Lung (tissue), 12 donors: ENCODE results near the gene UBLCP1. TPM values are rescaled to one million over a fixed set of nuclear protein-coding genes. Genes with fewer than 3 reads are reported as not detected.

Experiments used
- ATAC-seq: fragments of 200-7000 bp; cut with Tn5 transposase; one replicate; pipeline ENCODE4 v1.9.1; 2020; ENCODE audit warnings: moderate number of reproducible peaks; ENCODE audit not compliant: insufficient read depth, low FRiP score
- DNase-seq, 3 donors: peaks; one replicate each; pipeline ENCODE4 v3.0.0-alpha.2; 2013 to 2017
- H3K27ac ChIP-seq, 2 donors: one replicate each; pipeline ENCODE4 v1.5.1; 2013; ENCODE audit warnings: mild to moderate bottlenecking in 2 of 2, moderate library complexity in 2 of 2, control low read depth in 1 of 2, inconsistent platforms in 1 of 2, low read depth in 1 of 2, low read length in 1 of 2
- H3K27me3 ChIP-seq, 3 donors: one replicate each; pipeline ENCODE4 v1.5.1; 2013; ENCODE audit warnings: low read length in 2 of 3; ENCODE audit not compliant: control insufficient read depth in 3 of 3, insufficient read depth in 3 of 3
- H3K36me3 ChIP-seq, 4 donors: one replicate each; pipeline ENCODE4 v1.5.1; 2013; ENCODE audit warnings: low read length in 4 of 4, mild to moderate bottlenecking in 1 of 4, moderate library complexity in 1 of 4; ENCODE audit not compliant: control insufficient read depth in 4 of 4, insufficient read depth in 4 of 4
- H3K4me1 ChIP-seq, 5 donors: one replicate each; pipeline ENCODE4 v1.5.1; 2013; ENCODE audit warnings: low read length in 5 of 5, mild to moderate bottlenecking in 2 of 5, moderate library complexity in 1 of 5; ENCODE audit not compliant: control insufficient read depth in 5 of 5, insufficient read depth in 5 of 5
- H3K4me3 ChIP-seq: one replicate; pipeline ENCODE4 v1.5.1; 2013; ENCODE audit warnings: mild to moderate bottlenecking, control low read depth, moderate library complexity
- H3K9ac ChIP-seq, 2 donors: one replicate each; pipeline ENCODE4 v1.5.1; 2013; ENCODE audit warnings: low read length in 2 of 2, control low read depth in 1 of 2; ENCODE audit not compliant: insufficient read depth in 1 of 2
- H3K9me3 ChIP-seq, 4 donors: one replicate each; pipeline ENCODE4 v1.5.1; 2013; ENCODE audit warnings: low read length in 3 of 4, mild to moderate bottlenecking in 1 of 4, moderate library complexity in 1 of 4; ENCODE audit not compliant: control insufficient read depth in 4 of 4, insufficient read depth in 3 of 4
- CTCF ChIP-seq: IDR thresholded peaks from 2 replicates; pipeline ENCODE4 v1.5.1; 2012; ENCODE audit warnings: mild to moderate bottlenecking; ENCODE audit errors: control extremely low read depth, extremely low read depth
- WGBS, 2 donors: extraction: QIAGEN DNeasy Blood & Tissue Kit; methylation state at CpG; one replicate each; pipeline ENCODE4 v1.1.7; 2013; 5-methylcytosine and 5-hydroxymethylcytosine counted together
- polyA plus RNA-seq, 2 donors: library from polyadenylated mRNA; stranded (reverse); fragments of 200-250 nt; gene quantifications; one replicate each; pipeline ENCODE4 v1.2.1, GENCODE V29; 2013
- total RNA-seq, 2 donors: library from RNA; depleted of rRNA in 1 of 2; stranded (reverse); fragments of >200 nt in 1 of 2; gene quantifications; one replicate each; pipeline ENCODE4 v1.2.1, GENCODE V29; 2014 to 2021
- donor health status: control.
- donor health status: control.
- donor health status: Bipolar disorder and iron deficiency.
- donor health status: healthy.
- donor health status: DM: yes; HTN: yes; CAD: no.

UBLCP1 gene
- total and polyA plus RNA-seq, 4 donors: 19.0 to 27.4 (median 25.0) TPM

- TF ChIP-seq CTCF: no peak
- 86 to 95% methylated on average over 4 of the region's 4 CpGs for WGBS, 2 donors
- Histone ChIP-seq H3K4me3 (no peak overlapping the region), H3K9ac (no peak overlapping the region), H3K4me1 (no peaks in the 10 kb centered on the region), H3K27ac (no peak overlapping the region), H3K36me3 (no peaks in the 10 kb centered on the region), H3K9me3 (peaks cover 0 to 2% (median 0%) of the 10 kb centered on the region in 4 donors), H3K27me3 (no peaks in the 10 kb centered on the region)
- DNase-seq: no peak
- ATAC-seq: no peak
Observed at GRCh38 chr5:159318448-159318847, 55.4 kb downstream of the UBLCP1 start.

GRCh38 chr5:159319363-159319762 is 56.3 kb downstream of the UBLCP1 start:
- Histone ChIP-seq H3K9ac (no peak overlapping the region), H3K27me3 (no peaks in the 10 kb centered on the region), H3K4me3 (no peak overlapping the region), H3K36me3 (no peaks in the 10 kb centered on the region), H3K27ac (no peak overlapping the region), H3K4me1 (no peaks in the 10 kb centered on the region), H3K9me3 (peaks cover 0 to 2% (median 0%) of the 10 kb centered on the region in 4 donors)
- no peak for TF ChIP-seq CTCF
- DNase-seq: no peak
- ATAC-seq: no peak
- WGBS, 2 donors: 63 to 81% methylated on average over 3 of the region's 3 CpGs

- TF ChIP-seq CTCF: no peak
- Histone ChIP-seq H3K9me3 (peaks cover 0 to 2% (median 0%) of the 10 kb centered on the region in 4 donors), H3K9ac (no peak overlapping the region), H3K27ac (no peak overlapping the region), H3K4me3 (no peak overlapping the region), H3K27me3 (no peaks in the 10 kb centered on the region), H3K36me3 (no peaks in the 10 kb centered on the region), H3K4me1 (no peaks in the 10 kb centered on the region)
- WGBS, 2 donors: 19 to 50% methylated on average over 2 of the region's 2 CpGs
- ATAC-seq (no peak), DNase-seq (peak in 1 of 3 donors; percentile 14)
Observed at GRCh38 chr5:159319832-159320231, 56.7 kb downstream of the UBLCP1 start.

- Histone ChIP-seq H3K36me3 (no peaks in the 10 kb centered on the region), H3K4me1 (no peaks in the 10 kb centered on the region), H3K9me3 (no peaks in the 10 kb centered on the region), H3K27me3 (no peaks in the 10 kb centered on the region), H3K4me3 (no peak overlapping the region), H3K9ac (no peak overlapping the region), H3K27ac (no peak overlapping the region)
- WGBS, 2 donors: 90 to 97% methylated on average over 6 of the region's 6 CpGs
- no peak for TF ChIP-seq CTCF
- DNase-seq (no peak), ATAC-seq (no peak)
Observed at GRCh38 chr5:159322180-159322579, 59.1 kb downstream of the UBLCP1 start.
